Stimulated activated CD4-positive, alpha-beta T cell treated with anti-CD3 and anti-CD28 coated beads, Interleukin-1b, Interleukin-23, amount 100 ng/mL, for 24 hours (primary cell): ENCODE measurements around the gene PTBP1.
"Not testable (repeated sequence)": the region's sequence is repeated elsewhere in the genome, so short reads cannot be mapped to it uniquely, and the experiment has no call there.

Experiments
- DNase-seq, 4 experiments: peaks; one replicate each; pipeline ENCODE4 v3.0.0-alpha.2; 2020; ENCODE audit warnings: low read depth in 4 of 4, low spot score in 1 of 4

PTBP1 gene

GRCh38 chr19:827314-827709 is 30.1 kb downstream of the PTBP1 start:
- DNase-seq = no peak

- no peak for DNase-seq
Measured at GRCh38 chr19:827710-828321, 30.6 kb downstream of the PTBP1 start, which contains the start of gene AZU1. AZU1 (plus strand) TSS chr19:827837; CDS start chr19:827847, 10 bp downstream.

GRCh38 chr19:829129-829758 is 32.0 kb downstream of the PTBP1 start:
- no peak for DNase-seq

- DNase-seq = no peak
Measured at GRCh38 chr19:831407-832369, 34.4 kb downstream of the PTBP1 start.

- DNase-seq = no peak
Measured at GRCh38 chr19:834216-834615, 37.0 kb downstream of the PTBP1 start.

- DNase-seq = no peak
Measured at GRCh38 chr19:835210-835810, 38.1 kb downstream of the PTBP1 start.

GRCh38 chr19:840519-841206 is 43.4 kb downstream of the PTBP1 start, which contains the start of gene PRTN3:
PRTN3 (plus strand) TSS chr19:840999; CDS start chr19:841009, 10 bp downstream.
- DNase-seq = no peak

GRCh38 chr19:842802-843179 is 45.5 kb downstream of the PTBP1 start:
- not testable (repeated sequence) for DNase-seq

GRCh38 chr19:843180-843835 is 46.1 kb downstream of the PTBP1 start:
- no peak for DNase-seq

- DNase-seq = no peak
Measured at GRCh38 chr19:843836-844545, 46.7 kb downstream of the PTBP1 start.

GRCh38 chr19:844546-844971 is 47.3 kb downstream of the PTBP1 start:
- DNase-seq = no peak

GRCh38 chr19:845707-846521 is 48.7 kb downstream of the PTBP1 start:
- no peak for DNase-seq

- no peak for DNase-seq
Measured at GRCh38 chr19:848386-848921, 51.2 kb downstream of the PTBP1 start.

- DNase-seq = not testable (repeated sequence)
Measured at GRCh38 chr19:849195-849594, 51.9 kb downstream of the PTBP1 start.

GRCh38 chr19:850221-850978 is 53.1 kb downstream of the PTBP1 start:
- DNase-seq = no peak

- DNase-seq = no peak
Measured at GRCh38 chr19:850979-851335, 53.7 kb downstream of the PTBP1 start.

GRCh38 chr19:852136-853013 is 55.1 kb downstream of the PTBP1 start, which contains the start of gene ELANE:
ELANE (plus strand) TSS chr19:852303; CDS start chr19:852329, 26 bp downstream.
- DNase-seq = no peak
